Measurements from ENCODE around the gene ROBO4. TPM values are rescaled to one million over a fixed set of nuclear protein-coding genes. Genes with fewer than 3 reads are reported as not detected.

Gene ROBO4
- polyA plus RNA-seq, 2 of the 4 experiments (the other 2 are of a cell fraction) = not detected

DNA sequence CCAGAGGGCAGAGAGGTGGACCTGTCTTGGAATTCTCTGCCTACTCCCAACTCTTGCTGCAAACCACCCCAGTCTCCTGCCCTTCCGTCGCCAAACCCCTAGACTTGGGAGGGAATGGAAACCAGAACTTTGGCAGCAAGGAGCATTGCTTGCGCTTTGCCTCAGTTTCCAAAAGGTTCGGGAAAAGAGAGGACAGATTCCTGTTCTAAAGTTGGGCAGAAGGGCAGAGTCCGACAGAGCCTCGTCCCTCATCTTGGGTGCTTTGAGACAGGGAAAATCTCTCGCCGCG is 32.8 kb downstream of the ROBO4 start (continued):
- TF ChIP-seq, protein P1, sequence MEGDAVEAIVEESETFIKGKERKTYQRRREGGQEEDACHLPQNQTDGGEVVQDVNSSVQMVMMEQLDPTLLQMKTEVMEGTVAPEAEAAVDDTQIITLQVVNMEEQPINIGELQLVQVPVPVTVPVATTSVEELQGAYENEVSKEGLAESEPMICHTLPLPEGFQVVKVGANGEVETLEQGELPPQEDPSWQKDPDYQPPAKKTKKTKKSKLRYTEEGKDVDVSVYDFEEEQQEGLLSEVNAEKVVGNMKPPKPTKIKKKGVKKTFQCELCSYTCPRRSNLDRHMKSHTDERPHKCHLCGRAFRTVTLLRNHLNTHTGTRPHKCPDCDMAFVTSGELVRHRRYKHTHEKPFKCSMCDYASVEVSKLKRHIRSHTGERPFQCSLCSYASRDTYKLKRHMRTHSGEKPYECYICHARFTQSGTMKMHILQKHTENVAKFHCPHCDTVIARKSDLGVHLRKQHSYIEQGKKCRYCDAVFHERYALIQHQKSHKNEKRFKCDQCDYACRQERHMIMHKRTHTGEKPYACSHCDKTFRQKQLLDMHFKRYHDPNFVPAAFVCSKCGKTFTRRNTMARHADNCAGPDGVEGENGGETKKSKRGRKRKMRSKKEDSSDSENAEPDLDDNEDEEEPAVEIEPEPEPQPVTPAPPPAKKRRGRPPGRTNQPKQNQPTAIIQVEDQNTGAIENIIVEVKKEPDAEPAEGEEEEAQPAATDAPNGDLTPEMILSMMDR (IDR thresholded peaks at IDR 0.05) = no peak

DNA sequence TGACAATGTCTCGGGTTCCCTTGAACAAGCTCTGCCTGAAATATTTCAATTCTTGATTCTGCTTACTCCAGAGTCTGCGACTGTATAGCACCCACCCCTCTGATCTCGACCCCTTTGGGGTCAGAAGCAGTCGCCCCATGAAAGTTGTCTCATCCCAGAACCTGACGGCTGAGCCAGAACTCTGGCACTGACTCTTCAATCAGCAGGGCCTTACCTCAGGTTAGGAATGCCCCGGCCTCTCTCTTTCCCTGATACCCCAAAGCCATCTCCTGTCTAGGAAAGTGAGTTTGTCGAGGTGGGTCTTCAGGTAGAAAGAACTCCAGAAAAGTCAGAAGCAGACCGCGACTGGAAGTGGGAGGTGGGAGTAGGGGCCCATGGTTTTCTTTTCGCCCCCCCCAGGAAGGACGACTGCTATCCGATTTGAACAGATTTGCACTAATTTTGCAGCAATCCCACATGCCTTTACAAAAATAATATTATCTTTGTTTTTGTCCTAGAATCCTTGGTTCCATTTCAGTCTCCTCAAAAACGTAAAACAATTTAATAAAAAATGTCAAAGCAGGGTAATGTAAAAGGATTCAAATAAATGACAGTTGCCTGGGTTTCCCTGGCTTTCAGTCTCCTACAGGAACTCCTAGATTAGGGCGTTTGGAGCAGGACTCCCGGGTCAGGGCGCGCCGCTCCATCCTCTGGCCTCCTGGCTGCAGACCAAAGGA is 33.3 kb downstream of the ROBO4 start:
- Histone ChIP-seq H3K9me3 (0 out of 3 replicates have a peak, but pooled peaks cover 3% of the 10 kb centered on the region), H3K27ac (no peak overlapping the region), H3K4me2 (peak overlapping the region; percentile 90; the same call in 1 of the 3 replicates), H3K4me3 (no peak overlapping the region), H3K4me1 (peaks cover 14% of the 10 kb centered on the region; the same call in 2 of the 3 replicates)
- TF ChIP-seq, protein P1 (IDR thresholded peaks at IDR 0.05) = no peak
- TF ChIP-seq, protein P2, sequence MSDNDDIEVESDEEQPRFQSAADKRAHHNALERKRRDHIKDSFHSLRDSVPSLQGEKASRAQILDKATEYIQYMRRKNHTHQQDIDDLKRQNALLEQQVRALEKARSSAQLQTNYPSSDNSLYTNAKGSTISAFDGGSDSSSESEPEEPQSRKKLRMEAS (IDR thresholded peaks at IDR 0.05) = no peak
- TF ChIP-seq HOXB5 (CRISPR knock-in tag; IDR thresholded peaks at IDR 0.05) (no peak), FOSL2 (IDR thresholded peaks at IDR 0.05) (no peak), FOSL2 (CRISPR knock-in tag; IDR thresholded peaks at IDR 0.05) (no peak), HDAC2 (IDR thresholded peaks at IDR 0.05) (no peak), ESRRA (IDR thresholded peaks at IDR 0.05; ENCODE audit: borderline replicate concordance, low read length) (no peak), NFE2L2 (conservative IDR thresholded peaks at IDR 0.05; ENCODE audit: low read length) (no peak), CBX2 (IDR thresholded peaks at IDR 0.05; ENCODE audit: borderline replicate concordance, low read depth) (no peak), CEBPB (IDR thresholded peaks at IDR 0.05) (no peak), FOSB (CRISPR knock-in tag; IDR thresholded peaks at IDR 0.05) (no peak)
- TF ChIP-seq, protein P3, sequence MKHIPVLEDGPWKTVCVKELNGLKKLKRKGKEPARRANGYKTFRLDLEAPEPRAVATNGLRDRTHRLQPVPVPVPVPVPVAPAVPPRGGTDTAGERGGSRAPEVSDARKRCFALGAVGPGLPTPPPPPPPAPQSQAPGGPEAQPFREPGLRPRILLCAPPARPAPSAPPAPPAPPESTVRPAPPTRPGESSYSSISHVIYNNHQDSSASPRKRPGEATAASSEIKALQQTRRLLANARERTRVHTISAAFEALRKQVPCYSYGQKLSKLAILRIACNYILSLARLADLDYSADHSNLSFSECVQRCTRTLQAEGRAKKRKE (CRISPR knock-in tag; IDR thresholded peaks at IDR 0.05; ENCODE audit: low read depth) = no peak
- TF ChIP-seq, protein P4, sequence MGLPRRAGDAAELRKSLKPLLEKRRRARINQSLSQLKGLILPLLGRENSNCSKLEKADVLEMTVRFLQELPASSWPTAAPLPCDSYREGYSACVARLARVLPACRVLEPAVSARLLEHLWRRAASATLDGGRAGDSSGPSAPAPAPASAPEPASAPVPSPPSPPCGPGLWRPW (IDR thresholded peaks at IDR 0.05) = no peak
- no peak for DNase-seq (ENCODE audit: low read depth in 1 of 2, low spot score in 1 of 2)
- no peak for FAIRE-seq
- no peak for ATAC-seq
- WGBS (ENCODE audit: missing lambda C conversion rate) = 43% methylated on average over 17 of the region's 18 CpGs
- ChIA-PET POLR2A (no interaction called here), CTCF (interaction anchor here (3.0 to 3.3 kb wide), 3 partner anchors 12 to 101 kb away, joined by 11 to 38 read pairs (median 37); partner anchors contain the start of gene ESAM)

DNA sequence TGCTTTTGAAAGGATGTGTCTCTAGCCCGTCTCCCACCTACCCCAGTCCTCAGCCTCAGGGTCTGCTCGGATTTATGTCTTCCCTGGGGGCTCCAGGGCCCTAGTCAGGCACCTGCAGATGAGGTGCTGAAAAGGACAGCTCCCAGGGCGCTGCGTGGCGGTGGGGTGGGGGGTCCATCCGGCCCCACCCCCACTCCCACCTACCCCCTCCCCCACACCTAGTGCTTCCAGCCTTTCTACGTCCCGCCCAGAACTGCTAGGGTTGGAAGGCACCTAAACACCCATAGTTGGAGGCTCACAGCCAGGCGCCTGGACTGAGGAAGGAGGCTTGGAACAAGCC is 33.9 kb downstream of the ROBO4 start:
- 0 out of 3 replicates have a peak, but pooled peaks cover 3% of the 10 kb centered on the region for H3K9me3 ChIP-seq
- H3K4me3 ChIP-seq = peak overlapping the region; percentile 38; the same call in 1 of the 3 replicates
- ChIA-PET CTCF (no interaction called here), POLR2A (no interaction called here)
- FAIRE-seq (no peak), ATAC-seq (no peak), DNase-seq (ENCODE audit: low read depth in 1 of 2, low spot score in 1 of 2) (no peak)
- TF ChIP-seq, protein P5, sequence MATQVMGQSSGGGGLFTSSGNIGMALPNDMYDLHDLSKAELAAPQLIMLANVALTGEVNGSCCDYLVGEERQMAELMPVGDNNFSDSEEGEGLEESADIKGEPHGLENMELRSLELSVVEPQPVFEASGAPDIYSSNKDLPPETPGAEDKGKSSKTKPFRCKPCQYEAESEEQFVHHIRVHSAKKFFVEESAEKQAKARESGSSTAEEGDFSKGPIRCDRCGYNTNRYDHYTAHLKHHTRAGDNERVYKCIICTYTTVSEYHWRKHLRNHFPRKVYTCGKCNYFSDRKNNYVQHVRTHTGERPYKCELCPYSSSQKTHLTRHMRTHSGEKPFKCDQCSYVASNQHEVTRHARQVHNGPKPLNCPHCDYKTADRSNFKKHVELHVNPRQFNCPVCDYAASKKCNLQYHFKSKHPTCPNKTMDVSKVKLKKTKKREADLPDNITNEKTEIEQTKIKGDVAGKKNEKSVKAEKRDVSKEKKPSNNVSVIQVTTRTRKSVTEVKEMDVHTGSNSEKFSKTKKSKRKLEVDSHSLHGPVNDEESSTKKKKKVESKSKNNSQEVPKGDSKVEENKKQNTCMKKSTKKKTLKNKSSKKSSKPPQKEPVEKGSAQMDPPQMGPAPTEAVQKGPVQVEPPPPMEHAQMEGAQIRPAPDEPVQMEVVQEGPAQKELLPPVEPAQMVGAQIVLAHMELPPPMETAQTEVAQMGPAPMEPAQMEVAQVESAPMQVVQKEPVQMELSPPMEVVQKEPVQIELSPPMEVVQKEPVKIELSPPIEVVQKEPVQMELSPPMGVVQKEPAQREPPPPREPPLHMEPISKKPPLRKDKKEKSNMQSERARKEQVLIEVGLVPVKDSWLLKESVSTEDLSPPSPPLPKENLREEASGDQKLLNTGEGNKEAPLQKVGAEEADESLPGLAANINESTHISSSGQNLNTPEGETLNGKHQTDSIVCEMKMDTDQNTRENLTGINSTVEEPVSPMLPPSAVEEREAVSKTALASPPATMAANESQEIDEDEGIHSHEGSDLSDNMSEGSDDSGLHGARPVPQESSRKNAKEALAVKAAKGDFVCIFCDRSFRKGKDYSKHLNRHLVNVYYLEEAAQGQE (IDR thresholded peaks at IDR 0.05) = peak; percentile 77; the same call in 1 of the 2 replicates
- TF ChIP-seq, protein P3 (CRISPR knock-in tag; IDR thresholded peaks at IDR 0.05; ENCODE audit: low read depth) = no peak
- no peak overlapping the region for H3K27ac ChIP-seq
- peaks cover 14% of the 10 kb centered on the region; the same call in 2 of the 3 replicates for H3K4me1 ChIP-seq
- peak overlapping the region; percentile 85 for H3K4me2 ChIP-seq
- WGBS (ENCODE audit: missing lambda C conversion rate) = 0% methylated on average over 2 of the region's 9 CpGs
